NCI-H69 (cell line): ENCODE measurements around the gene ADGRD2.
A peak's percentile ranks its signal among the peaks of the same experiment; 100 is the strongest.

Experiments used
- DNase-seq: peaks from one replicate; lab custom pipeline; 2025; lab: John Stamatoyannopoulos, UW

ADGRD2 gene

DNA sequence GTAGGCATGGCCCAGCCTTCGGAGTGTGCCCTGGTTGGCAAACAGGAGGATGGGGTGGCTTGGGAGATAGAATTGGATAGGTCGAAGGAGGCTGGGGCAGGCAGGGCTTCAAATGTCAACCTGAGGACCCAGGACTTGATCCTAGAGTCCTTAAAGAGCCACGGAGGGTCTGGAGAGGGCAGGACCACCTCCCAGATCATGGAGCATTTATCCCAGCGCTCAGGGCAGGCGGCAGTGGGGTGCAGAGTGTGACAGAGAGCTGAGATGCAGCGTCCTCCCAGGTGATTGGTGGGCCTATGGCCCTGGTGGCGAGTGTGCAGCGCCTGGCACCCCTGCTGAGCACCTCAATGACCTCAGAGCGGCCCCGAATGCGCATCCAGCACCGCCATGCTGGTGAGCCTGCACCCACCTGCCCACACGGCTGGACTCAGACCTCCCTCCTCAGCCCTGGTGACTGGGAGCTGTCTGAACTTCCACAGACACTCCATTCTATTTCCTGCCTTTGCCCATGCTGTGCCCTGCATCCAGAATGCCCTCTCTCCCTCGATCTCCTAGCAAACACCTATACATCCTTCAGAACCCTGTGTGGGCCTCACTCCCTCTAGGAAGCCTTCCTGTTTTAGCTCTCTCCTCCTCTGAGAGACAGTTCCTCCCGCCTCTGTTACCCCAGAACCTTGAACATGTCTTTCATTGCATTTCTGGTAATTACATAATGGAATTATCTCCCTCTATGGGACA, 6.3 kb downstream of the ADGRD2 start:
- no peak for DNase-seq

- no peak for DNase-seq
These were observed 7.0 kb downstream of the ADGRD2 start for GRCh38 chr9:124457079-124457886.

DNA sequence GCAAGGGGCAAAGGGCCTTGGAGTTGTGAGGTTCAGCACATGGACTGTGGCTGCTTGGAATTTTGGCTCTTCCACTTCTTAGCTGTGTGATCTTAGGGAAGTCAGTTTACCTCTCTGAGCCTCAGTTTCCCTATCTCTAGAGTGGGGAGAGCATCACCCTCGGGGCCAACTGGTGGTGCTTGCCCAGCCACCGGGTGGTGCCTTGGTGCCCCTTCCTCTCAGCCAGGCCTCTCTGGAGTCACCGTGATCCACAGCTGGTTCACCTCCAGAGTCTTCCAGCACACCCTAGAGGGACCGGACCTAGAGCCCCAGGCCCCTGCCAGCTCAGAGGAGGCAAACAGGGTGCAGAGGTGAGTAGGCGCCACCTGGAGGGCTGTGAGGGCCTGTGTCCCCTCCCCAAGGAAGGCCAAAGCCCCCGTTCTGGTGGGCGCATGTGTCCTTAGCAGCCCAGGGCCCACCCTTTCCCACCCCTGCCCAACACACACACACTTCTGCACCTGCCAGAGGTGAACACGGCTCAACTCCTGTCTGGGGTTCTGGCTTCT, 7.7 kb downstream of the ADGRD2 start:
- DNase-seq, result no peak

DNA sequence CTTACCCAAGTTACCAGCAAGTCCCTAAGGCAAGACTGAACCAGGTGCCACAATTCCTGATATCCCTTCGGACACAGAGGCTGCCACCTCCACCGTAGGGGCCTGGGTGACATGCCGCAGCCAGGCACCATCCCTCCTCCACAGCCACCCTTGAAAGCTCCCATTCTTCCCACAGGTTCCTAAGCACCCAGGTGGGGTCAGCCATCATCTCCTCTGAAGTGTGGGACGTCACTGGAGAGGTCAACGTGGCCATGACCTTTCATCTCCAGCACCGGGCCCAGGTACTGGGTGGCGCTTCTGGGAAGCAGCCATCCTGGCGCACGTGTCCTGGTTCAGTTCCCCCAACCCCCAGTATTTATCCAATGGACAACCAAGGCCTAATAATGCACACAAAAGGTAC, 8.2 kb downstream of the ADGRD2 start:
- no peak for DNase-seq

DNA sequence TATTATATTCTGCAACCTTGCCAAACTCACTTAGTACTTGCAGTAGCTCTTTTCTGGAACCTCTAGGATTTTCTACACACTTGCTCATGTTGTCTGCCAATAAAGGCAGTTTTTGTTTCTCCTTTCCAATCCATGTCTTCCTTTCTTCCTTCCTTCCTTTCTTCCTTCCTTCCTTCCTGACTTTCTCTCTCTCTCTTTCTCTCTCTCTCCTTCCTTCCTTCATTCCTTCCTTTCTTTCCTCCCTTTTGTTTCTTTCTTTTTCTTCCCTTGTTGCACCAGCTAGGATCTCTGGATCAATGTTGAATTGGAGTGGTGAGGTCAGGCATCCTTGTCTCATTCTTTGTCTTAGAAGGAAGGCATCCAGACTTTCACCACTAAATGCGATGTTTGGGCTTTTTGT, 12.5 kb downstream of the ADGRD2 start:
- DNase-seq, result no peak

DNA sequence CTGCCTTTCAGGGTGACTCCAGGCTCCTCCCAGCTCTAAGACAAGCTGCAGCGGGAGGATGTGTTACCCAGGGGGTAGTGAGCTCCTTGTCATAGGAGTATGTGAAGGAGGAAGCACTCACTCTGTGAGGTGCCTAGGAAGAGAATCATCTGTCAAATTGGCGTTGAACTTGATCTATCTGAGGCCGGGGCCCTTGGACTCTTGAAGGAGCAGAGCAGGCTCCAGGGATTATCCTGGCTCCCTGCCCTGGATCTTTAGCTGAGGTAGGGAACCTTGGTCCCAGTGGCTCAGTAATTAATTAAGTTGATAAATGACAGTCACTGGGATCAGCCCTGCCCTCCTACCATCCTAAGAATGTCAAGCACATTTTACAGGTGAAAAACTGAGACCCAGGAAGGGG, 15.5 kb downstream of the ADGRD2 start:
- no peak for DNase-seq

DNA sequence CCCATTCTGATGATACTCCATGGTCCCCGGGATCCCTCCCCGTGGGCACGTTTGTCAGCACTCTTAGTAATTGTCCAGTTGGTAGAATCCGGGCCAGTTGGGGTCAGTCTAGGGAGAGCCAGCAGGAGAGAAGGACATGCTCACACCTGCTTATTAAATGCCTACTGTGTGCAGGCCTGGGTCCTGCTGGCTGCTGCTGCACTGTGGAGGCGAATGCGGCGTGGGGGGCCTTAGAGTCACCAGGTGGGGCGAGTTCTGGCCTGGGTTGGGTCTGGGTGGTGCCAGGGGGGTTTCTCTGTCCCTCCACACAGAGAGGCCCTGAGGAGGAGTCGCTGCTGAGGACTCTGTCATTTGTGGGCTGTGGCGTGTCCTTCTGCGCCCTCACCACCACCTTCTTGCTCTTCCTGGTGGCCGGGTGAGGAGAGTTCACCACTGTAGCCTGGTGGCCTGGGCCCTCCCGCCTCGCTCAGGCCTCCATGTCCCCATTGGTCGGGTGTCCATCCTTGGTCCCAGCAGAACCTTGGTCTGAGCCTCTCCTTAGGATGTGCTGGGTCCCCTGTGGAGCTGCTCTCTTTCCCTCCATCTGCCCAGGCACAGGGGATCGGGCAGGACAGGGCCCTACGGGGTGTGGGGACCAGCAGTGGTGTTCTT, 17.3 kb downstream of the ADGRD2 start:
- DNase-seq, result no peak

DNA sequence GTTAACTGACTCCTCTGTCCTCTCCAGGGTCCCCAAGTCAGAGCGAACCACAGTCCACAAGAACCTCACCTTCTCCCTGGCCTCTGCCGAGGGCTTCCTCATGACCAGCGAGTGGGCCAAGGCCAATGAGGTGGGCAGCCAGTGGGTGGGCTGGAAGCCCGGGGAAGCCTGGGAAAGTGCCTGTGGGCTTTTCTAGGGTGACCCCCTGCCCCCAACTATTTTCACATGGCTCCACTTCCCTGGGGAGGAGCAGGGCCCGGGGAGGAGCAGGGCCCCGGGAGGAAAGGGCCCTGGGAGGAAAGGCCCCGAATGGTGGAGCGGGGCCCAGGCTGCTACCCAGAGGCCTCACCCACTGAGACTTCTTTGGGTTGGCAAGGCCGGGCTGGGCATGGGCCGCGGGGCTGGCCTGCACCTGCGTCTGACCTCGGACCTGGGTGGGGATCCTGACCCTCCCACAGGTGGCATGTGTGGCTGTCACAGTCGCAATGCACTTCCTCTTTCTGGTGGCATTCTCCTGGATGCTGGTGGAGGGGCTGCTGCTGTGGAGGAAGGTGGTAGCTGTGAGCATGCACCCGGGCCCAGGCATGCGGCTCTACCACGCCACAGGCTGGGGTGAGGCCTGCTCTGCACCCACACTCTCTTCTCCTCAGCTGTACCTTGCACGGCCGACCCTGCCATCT, 17.9 kb downstream of the ADGRD2 start:
- no peak for DNase-seq

DNA sequence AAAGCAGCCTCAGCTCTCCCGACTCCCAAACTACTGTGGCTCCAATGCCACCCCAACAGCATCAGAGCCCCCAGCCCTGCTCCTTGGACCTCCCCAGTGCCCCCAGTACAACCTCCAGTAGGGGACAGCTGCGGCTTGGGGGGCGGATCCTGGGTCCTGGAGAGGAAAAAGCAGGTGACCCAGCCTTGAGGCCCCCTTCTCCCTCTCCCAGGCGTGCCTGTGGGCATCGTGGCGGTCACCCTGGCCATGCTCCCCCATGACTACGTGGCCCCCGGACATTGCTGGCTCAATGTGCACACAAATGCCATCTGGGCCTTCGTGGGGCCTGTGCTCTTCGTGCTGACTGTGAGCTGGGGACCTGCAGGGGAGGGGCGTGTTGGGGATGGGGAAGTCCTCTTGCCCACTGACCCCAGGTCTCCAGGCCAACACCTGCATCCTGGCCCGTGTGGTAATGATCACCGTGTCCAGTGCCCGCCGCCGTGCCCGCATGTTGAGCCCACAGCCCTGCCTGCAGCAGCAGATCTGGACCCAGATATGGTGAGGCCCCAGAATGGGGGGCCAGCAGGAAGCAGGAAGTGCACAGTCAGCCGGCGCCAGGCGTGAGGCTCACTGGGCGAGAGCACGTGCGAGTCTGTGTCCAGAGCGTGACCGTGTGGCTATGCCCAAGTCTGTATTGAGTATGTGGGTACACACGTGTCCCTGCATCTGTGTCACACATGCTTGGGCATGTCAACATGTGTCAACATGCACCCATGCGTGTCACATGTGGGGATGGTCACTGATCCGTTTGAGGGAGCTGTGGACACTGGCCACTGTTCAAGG, 19.0 kb downstream of the ADGRD2 start:
- DNase-seq, result no peak

GRCh38 chr9:124470306-124470705, 20.1 kb downstream of the ADGRD2 start:
- DNase-seq, result no peak

GRCh38 chr9:124470726-124471125, 20.5 kb downstream of the ADGRD2 start:
- no peak for DNase-seq

DNA sequence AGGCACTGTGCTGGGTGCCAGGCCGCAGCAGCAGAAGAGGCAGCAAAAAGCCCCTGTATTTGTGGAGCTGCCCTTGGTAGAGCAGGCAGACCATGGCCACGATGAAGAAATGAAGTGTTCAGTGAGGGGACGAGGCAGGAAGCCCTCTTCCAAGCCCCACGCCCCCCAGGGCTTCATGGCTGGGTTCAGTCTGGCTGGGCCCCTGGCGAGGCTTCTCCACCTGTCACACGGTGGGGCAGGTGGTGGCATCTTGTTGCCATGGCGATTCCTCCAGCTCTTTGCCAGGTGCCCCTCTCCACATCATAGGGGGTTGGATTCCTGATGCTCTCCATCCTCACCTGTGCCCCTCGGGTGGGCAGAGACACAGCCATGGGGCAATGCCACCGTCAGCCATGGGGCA, 21.5 kb downstream of the ADGRD2 start:
- peak; percentile 20 for DNase-seq

DNA sequence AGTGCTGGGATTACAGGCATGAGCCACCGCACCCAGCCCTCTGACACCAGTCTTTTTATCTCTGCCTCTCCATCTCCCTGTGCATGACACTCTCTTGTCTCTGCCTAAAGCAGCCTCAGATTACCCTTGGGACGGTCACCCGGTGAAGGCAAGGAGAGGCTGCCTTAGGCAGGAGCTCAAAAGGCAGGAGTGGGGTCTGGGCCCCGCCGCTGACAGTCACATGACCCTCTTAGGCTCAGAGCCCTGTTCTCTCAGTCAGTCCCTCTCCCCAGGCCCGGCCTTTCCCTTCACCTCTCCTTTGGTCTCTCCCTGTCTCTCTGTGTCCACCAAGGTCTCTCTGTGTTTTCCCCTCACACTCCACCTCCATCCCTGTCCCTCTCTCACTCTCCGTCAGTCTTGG, 22.5 kb downstream of the ADGRD2 start:
- no peak for DNase-seq

- DNase-seq, result no peak
These were observed 23.1 kb downstream of the ADGRD2 start for GRCh38 chr9:124473310-124473709.

GRCh38 chr9:124474151-124474550, 23.9 kb downstream of the ADGRD2 start:
- DNase-seq, result no peak

DNA sequence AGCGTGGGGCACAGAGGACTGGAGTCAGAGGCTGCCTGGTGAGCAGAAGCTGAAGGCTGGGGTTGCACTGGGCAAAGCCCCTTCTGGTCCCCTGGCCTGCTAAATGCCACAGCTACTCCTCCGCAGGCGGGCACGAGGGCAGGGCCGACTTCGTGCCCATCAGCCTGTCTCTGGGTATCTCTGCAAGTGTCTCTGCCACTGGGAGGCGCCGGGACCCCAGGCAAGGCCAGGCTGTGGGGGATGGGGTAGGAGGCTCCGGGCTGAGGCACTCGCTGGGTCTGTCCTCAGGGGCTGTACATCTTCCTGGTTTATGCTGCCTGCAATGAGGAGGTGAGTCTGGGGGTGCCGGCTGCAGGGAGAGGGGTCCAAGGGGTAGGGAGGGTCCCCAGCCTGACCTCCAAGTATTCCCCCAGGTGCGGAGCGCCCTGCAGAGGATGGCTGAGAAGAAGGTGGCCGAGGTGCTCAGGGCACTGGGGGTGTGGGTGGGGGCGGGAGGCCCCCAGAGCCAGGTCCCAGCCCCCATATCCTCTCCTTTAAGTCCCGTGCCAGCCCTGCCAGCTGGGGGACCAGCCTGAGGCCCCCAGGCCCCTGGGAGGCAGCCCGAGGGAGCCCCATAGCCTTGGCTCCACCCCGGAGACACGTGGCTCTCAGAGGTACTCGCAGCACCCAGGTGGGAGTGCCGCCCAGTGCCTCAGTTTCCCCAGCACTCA, 25.1 kb downstream of the ADGRD2 start:
- DNase-seq, result no peak

- no peak for DNase-seq
These were observed 25.8 kb downstream of the ADGRD2 start for GRCh38 chr9:124475868-124476690.

DNA sequence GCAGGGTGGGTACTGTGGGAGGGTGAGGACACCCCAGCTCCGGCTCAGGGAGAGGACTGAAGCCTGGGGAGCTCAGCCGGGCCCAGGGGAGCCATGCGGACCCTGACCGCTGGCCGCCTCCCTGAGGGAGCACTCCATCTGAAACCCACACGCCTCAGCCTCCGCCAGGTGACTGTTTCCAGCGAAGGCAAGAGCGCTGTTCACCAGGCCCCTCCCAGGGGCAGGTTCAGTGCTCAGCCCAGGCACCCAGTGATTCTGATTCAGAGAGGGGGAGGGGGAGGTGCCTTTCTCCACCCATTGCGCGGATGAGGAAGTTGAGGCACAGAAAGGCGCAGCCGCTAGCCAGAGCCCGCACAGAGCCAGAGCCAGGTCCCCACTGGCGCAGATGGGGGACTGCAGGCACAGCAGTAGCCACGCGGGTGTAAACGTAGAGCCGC, 27.0 kb downstream of the ADGRD2 start:
- DNase-seq, result peak; percentile 70

- peak; percentile 86 for DNase-seq
These were observed 27.5 kb downstream of the ADGRD2 start for GRCh38 chr9:124477648-124478285.
